DOHH2 (cell line): ENCODE measurements around the gene FTO.

Source experiments
- CTCF ChIP-seq: fragments of 200-600 bp; sonication (generic); IDR thresholded peaks from one replicate; pipeline ENCODE4 v1.5.1; 2014; ENCODE audit warnings: antibody characterized with exemption, mild to moderate bottlenecking, low read depth, low read length; ENCODE audit not compliant: poor library complexity, severe bottlenecking
- EZH2phosphoT487 ChIP-seq: fragments of 200-600 bp; sonication (generic); IDR thresholded peaks from 2 replicates; pipeline ENCODE4 v1.6.1; 2017; ENCODE audit warnings: borderline replicate concordance, mild to moderate bottlenecking, antibody characterized with exemption, low read length, moderate library complexity, mixed read lengths

GRCh38 chr16:54176376-54176901 lies 472.5 kb downstream of the FTO start:
- TF ChIP-seq CTCF (no peak), EZH2phosphoT487 (no peak)
